ENCODE measurements around the gene SH3BGR. TPM values are rescaled to one million over a fixed set of nuclear protein-coding genes. Genes with fewer than 3 reads are reported as not detected.

SH3BGR gene
- total and polyA plus RNA-seq, 2 of the 4 experiments (the other 2 are of a cell fraction): 1.6 to 2.0 TPM

- CTCF ChIA-PET: no interaction called here
- ATAC-seq (ENCODE audit: low read depth) (no peak), DNase-seq (no peak)
- no peak overlapping the region for H3K4ac ChIP-seq (ENCODE audit: low read depth, low read length)
- H3K4me2 ChIP-seq (ENCODE audit: low read depth, low read length): no peak overlapping the region
- no peak overlapping the region for H2AK5ac ChIP-seq (ENCODE audit: low read depth, low read length)
- no peak overlapping the region for H2BK120ac ChIP-seq (ENCODE audit: low read depth, low read length)
- no peak overlapping the region for H4K5ac ChIP-seq (ENCODE audit: low read depth, low read length)
- H3K9me3 ChIP-seq (ENCODE audit: control insufficient read depth, insufficient read depth, low read length): no peaks in the 10 kb centered on the region
- POLR2A ChIA-PET (ENCODE audit: unreplicated experiment): no interaction called here
- H3K18ac ChIP-seq (ENCODE audit: low read depth, low read length): no peak overlapping the region
- no peaks in the 10 kb centered on the region for H3K79me1 ChIP-seq (ENCODE audit: low read depth in 1 of 2, low read length in 2 of 2)
- H3K23ac ChIP-seq (ENCODE audit: low read depth, low read length): no peak overlapping the region
- no peak overlapping the region for H3K9ac ChIP-seq (ENCODE audit: low read depth, low read length)
- in situ Hi-C loops (cut with MboI; ENCODE audit: low sequenced_read_pairs): no loop called here
- no peak overlapping the region for H2BK20ac ChIP-seq (ENCODE audit: low read depth, low read length)
- WGBS, 2 experiments (ENCODE audit: extremely low coverage in 2 of 2, insufficient read length in 1 of 2): no CpG with 5 or more reads among the region's 4 CpGs
- H3K36me3 ChIP-seq (ENCODE audit: control insufficient read depth, insufficient read depth, low read length): no peaks in the 10 kb centered on the region
- no TSS peak for BruUV-seq (replicated peaks)
- no peaks in the 10 kb centered on the region for H3K27me3 ChIP-seq (ENCODE audit: control insufficient read depth, insufficient read depth, low read length)
- no peaks in the 10 kb centered on the region for H3K4me1 ChIP-seq (ENCODE audit: control insufficient read depth, insufficient read depth, low read length)
- no peak overlapping the region for H3K56ac ChIP-seq (ENCODE audit: extremely low read depth, insufficient read depth, low read length)
- no peak overlapping the region for H4K8ac ChIP-seq (ENCODE audit: low read depth in 2 of 2, low read length in 2 of 2)
- H2BK5ac ChIP-seq (ENCODE audit: low read depth, low read length, poor library complexity, severe bottlenecking): no peak overlapping the region
- dilution Hi-C loops (cut with HindIII; ENCODE audit: low sequenced_read_pairs, unreplicated experiment): no loop called here
- TF ChIP-seq FOS (IDR thresholded peaks at IDR 0.05; ENCODE audit: low read depth, low read length) (no peak), RCOR1 (IDR thresholded peaks at IDR 0.05; ENCODE audit: insufficient replicate concordance, low read length) (no peak), SMC3 (IDR thresholded peaks at IDR 0.05; ENCODE audit: low read depth, low read length) (no peak), MAZ (IDR thresholded peaks at IDR 0.05; ENCODE audit: borderline replicate concordance, low read depth, low read length) (no peak)
- H3K27ac ChIP-seq (ENCODE audit: insufficient read depth, low read length): no peak overlapping the region
- no peak overlapping the region for H3K4me3 ChIP-seq (ENCODE audit: insufficient read depth, low read depth, low read length)
- no peak overlapping the region for H2AK9ac ChIP-seq (replicated peaks; ENCODE audit: low read depth, low read length, poor library complexity)
- no peak overlapping the region for H3K14ac ChIP-seq (replicated peaks; ENCODE audit: low read depth, low read length)
- H3K9me1 ChIP-seq (ENCODE audit: insufficient read depth, low read length): no peaks in the 10 kb centered on the region
- intact Hi-C loops (cut with micrococcal nuclease): no loop called here
- no peaks in the 10 kb centered on the region for H4K20me1 ChIP-seq (ENCODE audit: insufficient read depth, low read length)
- no peak overlapping the region for H4K91ac ChIP-seq (ENCODE audit: insufficient read depth, low read depth, low read length)
- H2BK15ac ChIP-seq (ENCODE audit: low read depth, low read length): no peak overlapping the region
- no peak overlapping the region for H2AFZ ChIP-seq (replicated peaks; ENCODE audit: low read length, poor library complexity)
These were observed 21.0 kb downstream of the SH3BGR start for GRCh38 chr21:39472786-39473185.

Measured in IMR-90 (cell line).